EL (cell line): ENCODE measurements around the gene HRAS.

Source experiments
- DNase-seq: peaks from one replicate; pipeline ENCODE4 v3.0.0-alpha.2; 2016

Gene HRAS

GRCh38 chr11:506995-507726, 28.2 kb downstream of the HRAS start, which contains the start of gene RNH1:
Gene RNH1 (minus strand): TSS chr11:507242. CDS start chr11:502162, 5,080 bp downstream.
- DNase-seq: peak; percentile 95

DNA sequence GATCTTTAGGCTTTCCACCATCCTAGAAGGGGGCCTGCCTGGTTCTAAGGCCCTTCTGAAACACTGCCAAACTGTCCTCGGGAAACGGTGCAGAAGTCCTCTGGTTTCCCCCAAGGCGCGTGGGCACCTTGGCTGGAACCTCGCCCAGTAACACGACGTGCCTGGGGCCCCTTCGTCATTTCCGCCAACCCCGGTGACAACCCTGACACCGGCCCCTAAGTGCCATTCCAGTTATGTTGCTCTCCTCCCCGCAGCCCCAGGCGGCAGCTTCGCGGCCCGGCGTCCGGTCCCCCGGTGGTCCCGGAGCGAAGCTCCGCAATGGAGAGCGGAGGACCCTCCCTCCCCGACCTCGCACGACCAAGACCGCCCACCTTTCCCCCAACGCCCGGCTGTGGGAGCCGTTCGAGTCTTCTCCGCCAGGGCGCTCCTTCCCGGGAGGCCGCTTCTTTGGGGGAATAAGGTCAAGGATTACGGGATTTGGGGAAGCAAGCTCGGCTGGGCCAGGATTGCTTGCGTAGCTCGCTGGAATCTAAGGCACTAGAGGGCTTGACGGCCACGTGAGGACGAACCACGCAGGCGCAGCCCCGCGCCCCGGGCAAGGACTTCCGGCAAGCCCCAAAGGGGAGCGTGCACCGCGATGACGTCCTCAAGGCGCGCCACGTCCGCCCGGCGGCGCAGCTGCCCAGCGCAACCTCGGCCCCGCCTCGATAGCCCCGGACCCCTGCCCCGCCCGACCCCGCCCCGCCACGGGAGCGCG, 29.0 kb downstream of the HRAS start:
- peak; percentile 97 for DNase-seq

- DNase-seq: no peak
Observed at GRCh38 chr11:504994-505344, 30.4 kb downstream of the HRAS start.

DNA sequence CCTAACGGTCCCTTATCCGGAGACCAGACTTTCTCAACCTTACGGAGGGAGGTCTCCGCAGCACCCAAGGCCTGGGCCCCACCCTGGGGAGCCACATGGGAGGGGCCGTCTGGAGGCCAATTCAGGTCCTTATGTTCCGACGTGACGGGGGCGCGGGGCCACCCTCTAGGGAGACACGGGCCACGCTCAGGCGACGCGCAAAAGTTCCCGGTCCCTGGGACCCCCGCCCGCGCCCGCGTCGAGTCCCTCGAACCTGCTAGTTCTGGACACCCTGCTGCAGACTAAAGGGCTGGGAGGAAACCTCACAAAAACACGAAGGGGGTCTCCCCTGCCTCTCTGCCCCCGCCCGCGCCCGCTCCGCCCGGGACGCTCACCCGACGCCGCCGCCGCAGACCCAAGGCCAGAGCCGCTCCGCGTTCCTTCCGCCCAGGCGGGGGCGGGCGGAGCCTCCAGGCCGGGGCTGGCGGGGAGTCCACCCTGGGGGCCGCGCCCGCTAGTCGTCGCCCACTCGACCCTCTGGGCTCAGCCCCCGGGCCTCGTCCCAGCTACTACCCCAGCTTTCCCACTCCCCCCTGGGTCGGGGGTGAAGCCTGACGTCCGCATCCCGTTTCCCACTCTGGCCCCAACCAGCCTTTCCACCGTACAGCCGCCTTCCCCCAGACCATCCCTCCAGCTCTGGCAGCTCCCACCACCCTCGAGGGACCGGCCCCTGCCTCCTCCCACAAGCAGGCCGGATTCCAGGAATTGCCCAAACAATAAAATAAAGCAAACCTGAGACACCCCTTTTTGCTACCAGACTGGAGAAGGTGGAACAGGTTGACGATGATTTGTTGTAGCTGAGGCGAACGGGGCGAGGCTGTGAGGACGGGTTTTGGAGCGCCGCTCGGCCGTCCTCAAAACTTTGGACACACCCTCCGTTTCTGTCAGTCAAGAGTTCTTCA, 31.1 kb downstream of the HRAS start:
- peak; percentile 41 for DNase-seq

- no peak for DNase-seq
Observed at GRCh38 chr11:503179-503981, 32.0 kb downstream of the HRAS start.

GRCh38 chr11:502288-503178, 32.8 kb downstream of the HRAS start:
- DNase-seq: no peak

GRCh38 chr11:501683-502287, 33.6 kb downstream of the HRAS start:
- no peak for DNase-seq

GRCh38 chr11:501001-501682, 34.2 kb downstream of the HRAS start:
- no peak for DNase-seq

DNA sequence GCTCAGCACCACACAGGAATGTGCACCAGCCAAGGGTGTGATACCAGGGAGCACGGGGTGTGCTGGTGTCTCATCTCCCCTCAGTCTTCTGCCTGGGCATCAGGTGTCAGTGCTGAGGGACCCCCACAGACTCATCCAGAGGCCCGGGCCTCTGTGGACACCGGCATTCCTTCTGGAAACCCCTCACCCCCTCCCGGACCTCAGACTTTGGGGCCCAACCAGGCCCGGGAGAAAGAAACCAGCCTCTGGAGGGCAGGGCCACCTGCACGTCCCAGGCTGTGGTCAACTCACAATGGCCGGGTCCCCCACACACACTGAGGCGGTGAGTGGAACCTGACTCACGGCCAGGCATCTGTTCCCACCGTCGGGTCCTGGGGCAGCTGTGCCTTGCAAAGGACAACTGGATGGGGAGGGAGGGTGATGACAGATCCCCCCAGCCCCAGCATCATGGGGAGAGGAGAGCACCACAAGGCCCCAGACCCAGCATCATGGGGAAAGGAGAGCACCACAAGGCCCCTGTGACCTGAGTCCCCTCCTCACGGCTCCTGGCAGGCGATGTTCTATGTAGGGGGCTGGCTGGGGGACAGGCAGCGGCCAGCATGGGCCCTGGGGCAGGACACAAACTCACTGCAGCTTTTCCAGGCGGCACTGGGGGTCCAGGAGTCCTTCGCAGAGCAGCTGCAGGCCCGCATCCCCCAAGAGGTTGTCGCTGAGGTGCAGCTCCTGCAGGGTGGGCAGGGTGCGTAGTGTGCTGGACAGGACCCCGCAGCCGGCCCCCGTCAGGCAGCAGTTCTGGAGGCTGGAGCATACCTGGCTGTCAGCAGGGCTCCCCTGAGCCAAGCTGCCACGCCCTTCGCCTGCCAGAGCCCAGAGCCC, 35.9 kb downstream of the HRAS start:
- no peak for DNase-seq

DNA sequence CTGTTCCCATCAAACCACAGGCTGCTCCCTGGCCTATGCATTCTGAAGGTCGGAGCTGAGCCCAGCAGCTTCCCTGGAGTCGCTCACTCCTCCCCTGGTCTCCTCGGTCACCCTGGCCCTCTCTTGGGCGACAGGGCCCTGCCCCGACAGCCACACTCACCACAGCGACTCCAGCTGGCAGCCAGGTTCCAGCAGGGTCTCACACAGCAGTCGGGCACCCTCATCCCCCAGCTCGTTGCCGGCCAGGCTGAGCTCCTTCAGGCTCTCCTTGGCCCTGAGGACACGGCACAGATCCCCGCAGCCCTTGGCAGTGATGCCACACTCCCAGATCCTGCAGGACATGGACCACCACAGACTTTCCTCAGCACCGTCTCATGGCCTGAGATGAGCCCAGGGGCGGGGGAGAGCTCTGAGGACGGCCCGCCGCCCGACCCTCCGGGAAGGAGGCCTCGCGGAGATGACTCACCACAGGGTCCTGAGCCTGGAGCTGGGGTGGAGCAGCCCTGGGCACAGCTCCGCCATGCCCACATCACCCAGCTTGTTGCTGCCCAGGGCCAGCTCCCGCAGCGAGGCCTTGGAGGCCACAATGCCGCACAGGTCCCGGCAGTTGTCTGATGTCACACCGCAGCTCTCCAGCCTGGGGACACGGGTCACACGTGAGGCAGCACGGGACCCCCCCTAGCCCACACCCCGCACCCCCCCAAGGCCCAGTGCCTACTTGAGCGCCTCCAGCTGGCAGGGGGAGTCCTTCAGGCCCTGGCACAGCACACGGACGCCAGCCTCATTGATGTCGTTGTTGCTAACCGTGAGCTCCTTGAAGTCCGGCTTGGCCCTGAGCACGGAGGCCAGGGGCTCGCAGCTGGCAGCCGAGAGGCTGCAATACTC, 36.8 kb downstream of the HRAS start:
- no peak for DNase-seq

- no peak for DNase-seq
Observed at GRCh38 chr11:497565-498296, 37.6 kb downstream of the HRAS start.

- no peak for DNase-seq
Observed at GRCh38 chr11:496834-497564, 38.4 kb downstream of the HRAS start.

GRCh38 chr11:495537-495931, 39.8 kb downstream of the HRAS start:
- DNase-seq: no peak

DNA sequence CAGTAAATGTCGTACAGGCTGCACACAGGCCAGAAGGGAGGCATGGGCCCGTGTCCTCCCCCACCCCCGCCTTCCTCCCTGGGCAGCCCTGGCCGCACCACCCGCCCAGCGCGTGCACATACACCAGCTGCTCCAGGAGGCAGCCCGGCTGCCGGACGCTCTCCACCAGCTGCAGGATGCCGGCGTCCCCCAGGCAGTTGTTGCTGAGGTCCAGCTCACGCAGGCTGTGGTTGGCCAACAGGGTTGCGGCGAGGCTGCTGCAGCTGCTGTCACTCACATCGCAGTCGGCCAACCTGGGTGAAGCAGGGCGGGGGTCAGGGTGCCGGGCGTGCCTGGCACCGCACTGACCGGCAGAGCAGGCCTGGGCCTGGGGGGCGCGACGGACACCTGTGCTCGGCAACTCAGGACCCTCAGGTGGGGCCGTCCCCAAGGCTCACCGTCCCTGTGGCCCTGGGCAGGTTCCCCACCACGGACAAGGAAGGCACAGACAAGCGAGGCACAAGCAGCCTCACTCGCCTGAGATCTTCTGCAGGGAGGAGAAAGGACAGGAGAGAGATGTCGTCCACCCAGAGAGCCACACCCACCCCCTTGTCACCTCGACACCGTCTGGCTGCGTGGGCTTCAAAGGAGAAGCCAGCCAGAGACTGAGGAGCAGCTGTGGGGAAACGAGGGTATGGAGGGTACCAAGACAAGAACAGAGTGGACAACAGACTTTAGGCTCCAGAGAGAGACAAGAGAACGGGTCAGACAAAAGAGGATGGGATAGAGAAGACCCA, 40.4 kb downstream of the HRAS start:
- DNase-seq: no peak

GRCh38 chr11:492427-493226, 42.7 kb downstream of the HRAS start:
- DNase-seq: no peak
